ENCODE measurements around the gene OR8D1.

- TF ChIP-seq POLR2A (IDR thresholded peaks at IDR 0.05) (no peak), CTCF (IDR thresholded peaks at IDR 0.05) (no peak), POLR2AphosphoS5 (IDR thresholded peaks at IDR 0.05) (no peak), EP300 (IDR thresholded peaks at IDR 0.05) (no peak)
Measured at GRCh38 chr11:124294687-124295086, 19.1 kb downstream of the OR8D1 start.

Data from stomach (tissue), 4 donors.